Stomach smooth muscle (tissue), 2 donors: Measurements from ENCODE around the gene KCTD4.

Experiments used
- H3K27ac ChIP-seq: one replicate; pipeline ENCODE4 v1.7.0; 2013; ENCODE audit warnings: mild to moderate bottlenecking, low read length, inconsistent platforms
- H3K27me3 ChIP-seq, 2 donors: one replicate each; pipeline ENCODE4 v1.7.0; 2013; ENCODE audit warnings: low read length in 2 of 2; ENCODE audit not compliant: insufficient read depth in 2 of 2, control insufficient read depth in 1 of 2
- H3K36me3 ChIP-seq, 2 donors: one replicate each; pipeline ENCODE4 v1.7.0; 2013; ENCODE audit warnings: low read length in 2 of 2; ENCODE audit not compliant: control insufficient read depth in 2 of 2, insufficient read depth in 2 of 2
- H3K4me1 ChIP-seq: one replicate; pipeline ENCODE4 v1.7.0; 2013; ENCODE audit warnings: low read length; ENCODE audit not compliant: control insufficient read depth, insufficient read depth
- H3K4me3 ChIP-seq, 2 donors: one replicate each; pipeline ENCODE4 v1.7.0; 2013; ENCODE audit warnings: low read length in 2 of 2
- H3K9ac ChIP-seq, 2 donors: one replicate each; pipeline ENCODE4 v1.7.0; 2013; ENCODE audit warnings: low read length in 2 of 2, mild to moderate bottlenecking in 1 of 2
- H3K9me3 ChIP-seq, 2 donors: one replicate each; pipeline ENCODE4 v1.7.0; 2013; ENCODE audit warnings: low read length in 2 of 2; ENCODE audit not compliant: control insufficient read depth in 2 of 2
- donor health status: healthy.
- donor health status: Pancreatic carcinoma.

The KCTD4 gene

GRCh38 chr13:45216193-45216592 is 15.3 kb upstream of the KCTD4 start:
- H3K36me3 ChIP-seq = peaks cover 0 to 2% of the 10 kb centered on the region in 2 donors
- H3K9ac ChIP-seq = no peak overlapping the region
- no peak overlapping the region for H3K27ac ChIP-seq
- H3K4me3 ChIP-seq = no peak overlapping the region
- no peaks in the 10 kb centered on the region for H3K4me1 ChIP-seq
- H3K27me3 ChIP-seq = no peaks in the 10 kb centered on the region
- H3K9me3 ChIP-seq = no peaks in the 10 kb centered on the region

DNA sequence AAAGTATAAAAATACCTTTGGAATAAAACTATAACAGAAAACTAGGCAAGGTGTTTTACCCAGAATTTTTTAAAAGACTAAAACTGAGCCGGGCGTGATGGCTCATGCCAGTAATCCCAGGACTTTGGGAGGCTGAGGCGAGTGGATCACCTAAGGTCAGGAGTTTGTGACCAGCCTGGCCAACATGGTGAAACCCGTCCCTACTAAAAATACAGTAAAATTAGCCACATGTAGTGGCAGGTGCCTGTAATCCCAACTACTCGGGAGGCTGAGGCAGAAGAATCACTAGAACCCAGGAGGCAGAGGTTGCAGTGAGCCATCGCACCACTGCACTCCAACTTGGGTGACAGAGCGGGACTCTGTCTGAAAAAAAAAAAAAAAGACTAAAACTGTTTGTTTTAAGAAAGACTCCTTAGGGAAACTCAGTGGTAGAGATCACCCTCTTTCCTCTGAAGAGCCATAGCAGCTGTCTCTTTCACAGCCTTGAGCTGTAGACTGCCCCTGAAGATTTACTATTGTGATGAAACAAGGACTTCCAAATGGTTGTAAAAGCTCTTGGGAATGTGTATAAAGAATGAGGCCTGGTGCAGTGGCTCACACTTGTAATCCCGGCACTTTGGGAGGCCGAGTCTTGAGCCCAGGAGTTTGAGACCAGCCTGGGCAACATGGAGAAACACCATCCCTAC is 14.7 kb upstream of the KCTD4 start:
- H3K36me3 ChIP-seq = peaks cover 0 to 2% of the 10 kb centered on the region in 2 donors
- H3K27ac ChIP-seq = no peak overlapping the region
- H3K27me3 ChIP-seq = no peaks in the 10 kb centered on the region
- H3K9me3 ChIP-seq = no peaks in the 10 kb centered on the region
- H3K9ac ChIP-seq = no peak overlapping the region
- no peaks in the 10 kb centered on the region for H3K4me1 ChIP-seq
- H3K4me3 ChIP-seq = no peak overlapping the region

DNA sequence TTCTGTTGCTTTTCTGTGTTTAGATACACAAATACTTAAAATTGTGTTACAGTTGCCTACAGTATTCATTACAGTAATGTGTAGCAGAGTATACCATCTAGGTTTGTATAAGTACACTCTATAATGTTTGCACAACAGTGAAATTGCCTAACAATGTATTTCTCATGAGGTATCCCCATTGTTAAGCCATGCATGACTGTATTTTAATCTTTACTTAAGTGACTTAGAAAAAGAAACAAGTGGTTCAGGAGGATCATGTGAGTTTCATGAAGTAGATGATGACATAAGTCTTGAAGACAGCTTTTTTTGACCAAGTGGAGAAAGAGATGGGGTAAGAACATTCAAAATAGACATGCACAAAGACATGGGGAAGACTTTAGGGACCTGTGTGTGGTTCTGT is 8.4 kb upstream of the KCTD4 start:
- no peak overlapping the region for H3K27ac ChIP-seq
- peaks cover 4 to 8% of the 10 kb centered on the region in 2 donors for H3K36me3 ChIP-seq
- no peak overlapping the region for H3K9ac ChIP-seq
- no peak overlapping the region for H3K4me3 ChIP-seq
- H3K9me3 ChIP-seq = no peaks in the 10 kb centered on the region
- peaks cover 12% of the 10 kb centered on the region for H3K4me1 ChIP-seq
- H3K27me3 ChIP-seq = no peaks in the 10 kb centered on the region

DNA sequence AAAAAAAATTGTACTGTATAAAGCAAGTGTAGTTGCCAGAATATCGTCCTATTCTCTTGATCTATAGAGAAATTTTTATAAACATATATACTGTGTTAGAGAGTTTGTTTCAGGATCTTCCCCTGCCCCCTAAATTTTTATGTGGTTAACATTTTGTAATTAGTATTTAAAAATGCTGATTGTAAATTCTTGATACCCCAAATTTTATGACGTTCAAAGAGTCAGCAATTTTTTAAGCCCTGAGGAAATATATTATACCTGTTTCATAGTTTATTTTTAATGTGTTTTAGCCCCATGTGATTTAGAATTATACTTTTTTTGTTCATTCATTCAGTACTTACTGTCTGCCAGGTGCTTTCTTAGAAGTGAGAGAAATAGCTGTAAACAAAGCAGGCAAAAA is 7.3 kb upstream of the KCTD4 start:
- H3K9me3 ChIP-seq = no peaks in the 10 kb centered on the region
- peak overlapping the region in 1 of 2 donors; percentile 5 for H3K9ac ChIP-seq
- peak overlapping the region; percentile 31 for H3K27ac ChIP-seq
- H3K27me3 ChIP-seq = no peaks in the 10 kb centered on the region
- H3K4me3 ChIP-seq = peak overlapping the region; percentile 58 to 61
- peaks cover 4 to 8% of the 10 kb centered on the region in 2 donors for H3K36me3 ChIP-seq
- H3K4me1 ChIP-seq = peaks cover 12% of the 10 kb centered on the region

GRCh38 chr13:45207319-45207718 is 6.5 kb upstream of the KCTD4 start:
- H3K9me3 ChIP-seq = no peaks in the 10 kb centered on the region
- peak overlapping the region; percentile 52 to 71 for H3K9ac ChIP-seq
- H3K36me3 ChIP-seq = peaks cover 4 to 8% of the 10 kb centered on the region in 2 donors
- H3K27me3 ChIP-seq = no peaks in the 10 kb centered on the region
- peak overlapping the region; percentile 58 to 61 for H3K4me3 ChIP-seq
- H3K27ac ChIP-seq = peak overlapping the region; percentile 31
- peaks cover 12% of the 10 kb centered on the region for H3K4me1 ChIP-seq

- H3K9me3 ChIP-seq = no peaks in the 10 kb centered on the region
- peak overlapping the region; percentile 31 for H3K27ac ChIP-seq
- peaks cover 4 to 8% of the 10 kb centered on the region in 2 donors for H3K36me3 ChIP-seq
- peak overlapping the region; percentile 58 to 61 for H3K4me3 ChIP-seq
- peaks cover 12% of the 10 kb centered on the region for H3K4me1 ChIP-seq
- no peaks in the 10 kb centered on the region for H3K27me3 ChIP-seq
- H3K9ac ChIP-seq = peak overlapping the region in 1 of 2 donors; percentile 71
These were observed 5.5 kb upstream of the KCTD4 start for GRCh38 chr13:45206340-45206739.

DNA sequence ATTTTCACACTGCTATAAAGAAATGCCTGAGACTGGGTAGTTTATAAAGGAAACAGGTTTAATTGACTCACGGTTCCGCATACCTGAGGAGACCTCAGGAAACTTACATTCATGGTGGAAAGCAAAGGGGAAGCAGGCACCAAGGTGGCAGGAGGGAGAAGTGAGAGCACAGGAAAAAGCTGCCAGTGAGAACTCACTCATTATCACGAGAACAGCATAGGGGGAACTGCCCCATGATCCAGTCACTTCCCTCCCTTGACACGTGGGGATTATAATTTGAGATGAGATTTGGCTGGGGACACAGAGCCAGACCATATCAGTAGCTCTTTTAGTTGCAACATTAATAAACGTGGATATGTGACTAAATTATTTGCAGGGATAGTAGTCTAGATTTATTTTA is 4.3 kb upstream of the KCTD4 start:
- no peaks in the 10 kb centered on the region for H3K9me3 ChIP-seq
- H3K4me3 ChIP-seq = no peak overlapping the region
- H3K36me3 ChIP-seq = peaks cover 2 to 5% of the 10 kb centered on the region in 2 donors
- H3K4me1 ChIP-seq = peaks cover 12% of the 10 kb centered on the region
- H3K9ac ChIP-seq = no peak overlapping the region
- no peaks in the 10 kb centered on the region for H3K27me3 ChIP-seq
- no peak overlapping the region for H3K27ac ChIP-seq

- H3K36me3 ChIP-seq = no peaks in the 10 kb centered on the region
- no peaks in the 10 kb centered on the region for H3K9me3 ChIP-seq
- H3K9ac ChIP-seq = no peak overlapping the region
- H3K4me3 ChIP-seq = no peak overlapping the region
- no peaks in the 10 kb centered on the region for H3K27me3 ChIP-seq
- H3K27ac ChIP-seq = no peak overlapping the region
- H3K4me1 ChIP-seq = no peaks in the 10 kb centered on the region
These were observed 1.1 kb downstream of the KCTD4 start for GRCh38 chr13:45199711-45200110.

GRCh38 chr13:45198924-45199323 is 1.9 kb downstream of the KCTD4 start:
- Histone ChIP-seq H3K27me3 (no peaks in the 10 kb centered on the region), H3K9ac (no peak overlapping the region), H3K27ac (no peak overlapping the region), H3K36me3 (no peaks in the 10 kb centered on the region), H3K4me1 (no peaks in the 10 kb centered on the region), H3K9me3 (no peaks in the 10 kb centered on the region), H3K4me3 (no peak overlapping the region)

DNA sequence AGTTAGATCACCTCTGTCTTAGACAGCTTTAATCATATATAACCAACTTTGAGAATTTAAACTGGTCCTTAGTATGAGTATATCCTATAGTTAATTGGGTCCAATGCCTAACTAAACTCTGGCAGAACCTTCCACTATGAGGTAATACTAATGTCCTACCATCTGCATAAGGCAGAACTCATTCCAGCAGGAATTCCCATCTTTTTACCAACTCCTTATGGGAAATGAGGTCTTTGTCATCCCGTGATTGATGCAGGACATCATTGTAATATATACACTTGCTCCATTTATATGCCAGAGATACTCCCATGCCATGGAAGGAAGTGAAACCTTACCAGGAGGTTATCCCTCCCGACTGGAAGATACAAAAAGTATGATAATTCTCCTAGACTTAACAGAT is 2.8 kb downstream of the KCTD4 start:
- Histone ChIP-seq H3K4me3 (no peak overlapping the region), H3K4me1 (no peaks in the 10 kb centered on the region), H3K36me3 (no peaks in the 10 kb centered on the region), H3K27ac (no peak overlapping the region), H3K9ac (no peak overlapping the region), H3K27me3 (no peaks in the 10 kb centered on the region), H3K9me3 (no peaks in the 10 kb centered on the region)

- no peak overlapping the region for H3K27ac ChIP-seq
- H3K4me3 ChIP-seq = no peak overlapping the region
- H3K9me3 ChIP-seq = no peaks in the 10 kb centered on the region
These were observed 4.2 kb downstream of the KCTD4 start for GRCh38 chr13:45196622-45197021.

More at GRCh38 chr13:45196622-45197021, 4.2 kb downstream of the KCTD4 start:
- no peak overlapping the region for H3K9ac ChIP-seq
- H3K4me1 ChIP-seq = no peaks in the 10 kb centered on the region
- no peaks in the 10 kb centered on the region for H3K27me3 ChIP-seq
- H3K36me3 ChIP-seq = no peaks in the 10 kb centered on the region
